Measurements from ENCODE around the gene MEGF11.

GRCh38 chr15:65924004-65924403, 329.5 kb downstream of the MEGF11 start:
- TF ChIP-seq POLR2A (IDR thresholded peaks at IDR 0.05; ENCODE audit: borderline replicate concordance, extremely low read depth, insufficient read depth, insufficient read length) (no peak), POLR2AphosphoS5 (IDR thresholded peaks at IDR 0.05; ENCODE audit: low read depth, low read length) (no peak), YY1 (IDR thresholded peaks at IDR 0.05; ENCODE audit: extremely low read depth, insufficient replicate concordance, low read depth, low read length) (no peak), CTCF (IDR thresholded peaks at IDR 0.05 in 2 of 3, conservative IDR thresholded peaks at IDR 0.05 in 1 of 3; ENCODE audit: borderline replicate concordance in 1 of 3, insufficient read depth in 1 of 3, low read depth in 2 of 3, low read length in 2 of 3) (no peak), EZH2phosphoT487 (IDR thresholded peaks at IDR 0.05; ENCODE audit: borderline replicate concordance) (no peak)
